Astrocyte (in vitro differentiated cells and primary cell): Measurements from ENCODE around the gene PPM1B. TPM values are rescaled to one million over a fixed set of nuclear protein-coding genes. Genes with fewer than 3 reads are reported as not detected.

Experiments used
- DNase-seq: peaks from one replicate; pipeline ENCODE4 v3.0.0-alpha.2; 2010; ENCODE audit warnings: low read depth
- FAIRE-seq: peaks from 2 replicates; lab custom pipeline; 2011; peaks lifted over from hg19 to GRCh38; lab: Jason Lieb, UNC
- H2AFZ ChIP-seq: 2 replicates; pipeline ENCODE4 v1.6.0; 2012; ENCODE audit warnings: low read depth, low read length, inconsistent platforms
- H3K27ac ChIP-seq: 2 replicates; pipeline ENCODE4 v1.5.1; 2011; ENCODE audit warnings: low read depth, low read length, inconsistent platforms
- H3K27me3 ChIP-seq: 2 replicates; pipeline ENCODE4 v1.6.0; 2011; ENCODE audit warnings: low read length, inconsistent platforms; ENCODE audit not compliant: insufficient read depth
- H3K36me3 ChIP-seq: 2 replicates; pipeline ENCODE4 v1.5.1; 2011; ENCODE audit warnings: low read length, inconsistent platforms; ENCODE audit not compliant: insufficient read depth
- H3K4me1 ChIP-seq: 2 replicates; pipeline ENCODE4 v1.5.1; 2011; ENCODE audit warnings: low read length, inconsistent platforms; ENCODE audit not compliant: insufficient read depth
- H3K4me2 ChIP-seq: 2 replicates; pipeline ENCODE4 v1.6.0; 2012; ENCODE audit warnings: low read length, inconsistent platforms
- H3K4me3 ChIP-seq: 2 replicates; pipeline ENCODE4 v1.5.1; 2011; ENCODE audit warnings: low read depth, mild to moderate bottlenecking, low read length, inconsistent platforms; ENCODE audit not compliant: insufficient read depth
- H3K79me2 ChIP-seq: 2 replicates; pipeline ENCODE4 v1.6.0; 2012; ENCODE audit warnings: mild to moderate bottlenecking, low read length, inconsistent platforms; ENCODE audit not compliant: insufficient read depth
- H3K9ac ChIP-seq: 2 replicates; pipeline ENCODE4 v1.6.0; 2012; ENCODE audit warnings: mild to moderate bottlenecking, low read length, inconsistent platforms
- H3K9me3 ChIP-seq: 2 replicates; pipeline ENCODE4 v1.5.1; 2012; ENCODE audit warnings: low read depth, mild to moderate bottlenecking, low read length, inconsistent platforms; ENCODE audit not compliant: insufficient read depth
- H4K20me1 ChIP-seq: 2 replicates; pipeline ENCODE4 v1.6.0; 2012; ENCODE audit warnings: low read length, inconsistent platforms; ENCODE audit not compliant: insufficient read depth
- H3K27ac Mint-ChIP-seq: one replicate; pipeline ENCODE4 v1.8.0; 2021; ENCODE audit warnings: mild to moderate bottlenecking, mixed read lengths; ENCODE audit not compliant: unreplicated experiment
- H3K27me3 Mint-ChIP-seq: one replicate; pipeline ENCODE4 v1.8.0; 2021; ENCODE audit warnings: low read depth, mixed read lengths; ENCODE audit not compliant: unreplicated experiment
- H3K36me3 Mint-ChIP-seq: one replicate; pipeline ENCODE4 v1.8.0; 2021; ENCODE audit warnings: low read depth, mixed read lengths; ENCODE audit not compliant: unreplicated experiment
- H3K4me1 Mint-ChIP-seq: one replicate; pipeline ENCODE4 v1.8.0; 2021; ENCODE audit warnings: low read depth, mixed read lengths; ENCODE audit not compliant: unreplicated experiment
- H3K4me3 Mint-ChIP-seq: one replicate; pipeline ENCODE4 v1.8.0; 2021; ENCODE audit warnings: mild to moderate bottlenecking, moderate library complexity, mixed read lengths; ENCODE audit not compliant: unreplicated experiment
- H3K9me3 Mint-ChIP-seq: one replicate; pipeline ENCODE4 v1.8.0; 2021; ENCODE audit warnings: mild to moderate bottlenecking, mixed read lengths; ENCODE audit not compliant: unreplicated experiment
- CTCF ChIP-seq: IDR thresholded peaks from 2 replicates; pipeline ENCODE4 v1.5.1; 2011; ENCODE audit warnings: low read depth, mild to moderate bottlenecking, inconsistent platforms, low read length, moderate library complexity; ENCODE audit not compliant: insufficient read depth
- EZH2 ChIP-seq: IDR thresholded peaks from 2 replicates; pipeline ENCODE4 v1.6.1; 2012; ENCODE audit warnings: mild to moderate bottlenecking, low read length, inconsistent platforms; ENCODE audit not compliant: insufficient read depth
- total RNA-seq: library from RNA; stranded (reverse); gene quantifications from 2 replicates; pipeline ENCODE4 v1.2.1, GENCODE V29; 2021

The PPM1B gene
- total RNA-seq, 1 donor from 2014 or later, result 39.4 TPM

GRCh38 chr2:44267269-44267795 lies 98.7 kb downstream of the PPM1B start:
- Mint-ChIP-seq H3K27ac (peak overlapping the region; percentile 4), H3K9me3 (no peaks in the 10 kb centered on the region), H3K27me3 (no peaks in the 10 kb centered on the region), H3K4me3 (no peak overlapping the region), H3K4me1 (peaks cover 15% of the 10 kb centered on the region), H3K36me3 (no peaks in the 10 kb centered on the region)
- Histone ChIP-seq H4K20me1 (no peaks in the 10 kb centered on the region), H3K9me3 (no peaks in the 10 kb centered on the region), H3K79me2 (no peaks in the 10 kb centered on the region), H3K36me3 (no peaks in the 10 kb centered on the region), H3K4me1 (peaks cover 16% of the 10 kb centered on the region), H2AFZ (no peak overlapping the region), H3K9ac (peak overlapping the region; percentile 38), H3K27me3 (no peaks in the 10 kb centered on the region), H3K27ac (peak overlapping the region; percentile 67), H3K4me3 (no peak overlapping the region), H3K4me2 (peak overlapping the region; percentile 72)
- no peak for DNase-seq
- no peak for TF ChIP-seq EZH2
- TF ChIP-seq CTCF, result no peak
- FAIRE-seq, result no peak

GRCh38 chr2:44267796-44268648 lies 99.3 kb downstream of the PPM1B start:
- Histone ChIP-seq H3K4me3 (peak overlapping the region; percentile 11), H4K20me1 (no peaks in the 10 kb centered on the region), H3K79me2 (no peaks in the 10 kb centered on the region), H3K4me1 (peaks cover 16% of the 10 kb centered on the region), H3K27me3 (no peaks in the 10 kb centered on the region), H2AFZ (peak overlapping the region; percentile 19), H3K9ac (peak overlapping the region; percentile 38), H3K4me2 (peak overlapping the region; percentile 72), H3K9me3 (no peaks in the 10 kb centered on the region), H3K36me3 (no peaks in the 10 kb centered on the region), H3K27ac (peak overlapping the region; percentile 67)
- Mint-ChIP-seq H3K27me3 (no peaks in the 10 kb centered on the region), H3K4me3 (peak overlapping the region; percentile 24), H3K27ac (peak overlapping the region; percentile 92), H3K9me3 (no peaks in the 10 kb centered on the region), H3K4me1 (peaks cover 15% of the 10 kb centered on the region), H3K36me3 (no peaks in the 10 kb centered on the region)
- no peak for TF ChIP-seq CTCF
- TF ChIP-seq EZH2, result no peak
- FAIRE-seq (peak; percentile 73), DNase-seq (peak; percentile 79)
